Panc1 (cell line): Measurements from ENCODE around the gene ELK4. TPM values are rescaled to one million over a fixed set of nuclear protein-coding genes. Genes with fewer than 3 reads are reported as not detected.

Experiments
- ATAC-seq: fragments of 200-7000 bp; cut with Tn5 transposase; 2 replicates; pipeline ENCODE4 v1.9.1; 2020; ENCODE audit warnings: mild to moderate bottlenecking, moderate library complexity
- BruUV-seq: library from RNA; stranded (reverse); fragments of 400-500 nt; replicated peaks from 2 replicates; lab custom pipeline; 2021; lab: Mats Ljungman, UMichigan
- CTCF ChIA-PET: fragments of 300-600 bp; sonication (Branson Sonifier 250); formaldehyde crosslinking; loops from one replicate; lab custom pipeline; 2022; ENCODE audit warnings: antibody characterized with exemption; lab: Charles Lee
- POLR2A ChIA-PET: fragments of 300-600 bp; sonication (Branson Sonifier 250); formaldehyde crosslinking; loops from one replicate; lab custom pipeline; 2022; ENCODE audit warnings: antibody characterized with exemption; lab: Charles Lee
- DNase-seq: peaks from one replicate; pipeline ENCODE4 v3.0.0-alpha.2; 2010; ENCODE audit warnings: low read depth, low spot score
- H3K27ac ChIP-seq: 2 replicates; pipeline ENCODE4 v1.5.1; 2011; ENCODE audit warnings: mild to moderate bottlenecking, low read length, inconsistent platforms
- H3K27me3 ChIP-seq: fragments of 200-500 bp; sonication (Bioruptor generic); 2 replicates; pipeline ENCODE4 v1.6.0; 2014; ENCODE audit warnings: low read length, inconsistent platforms; ENCODE audit not compliant: control insufficient read depth, insufficient read depth
- H3K36me3 ChIP-seq: fragments of 200-500 bp; sonication (Bioruptor generic); 2 replicates; pipeline ENCODE4 v1.5.1; 2014; ENCODE audit warnings: inconsistent platforms, mild to moderate bottlenecking, low read length, moderate library complexity; ENCODE audit not compliant: control insufficient read depth, insufficient read depth
- H3K4me1 ChIP-seq: 2 replicates; pipeline ENCODE4 v1.5.1; 2011; ENCODE audit warnings: inconsistent platforms, mild to moderate bottlenecking, low read length, moderate library complexity; ENCODE audit not compliant: control insufficient read depth, insufficient read depth
- H3K4me3 ChIP-seq, 2 experiments: 2 replicates each; pipeline ENCODE4 v1.5.1; 2011 to 2012; ENCODE audit warnings: low read depth in 2 of 2, low read length in 2 of 2, mild to moderate bottlenecking in 2 of 2, inconsistent platforms in 1 of 2, moderate library complexity in 1 of 2
- H3K9me3 ChIP-seq: fragments of 200-500 bp; sonication (Bioruptor generic); 2 replicates; pipeline ENCODE4 v1.5.1; 2014; ENCODE audit warnings: low read depth, mild to moderate bottlenecking, inconsistent platforms, low read length, moderate library complexity; ENCODE audit not compliant: control insufficient read depth, insufficient read depth
- CTCF ChIP-seq: fragments of 450-650 bp; IDR thresholded peaks from 2 replicates; pipeline ENCODE4 v1.5.1; 2017; ENCODE audit warnings: mild to moderate bottlenecking
- POLR2AphosphoS5 ChIP-seq: IDR thresholded peaks from 2 replicates; pipeline ENCODE4 v1.6.1; 2012; ENCODE audit warnings: mild to moderate bottlenecking, low read depth, low read length, moderate library complexity
- SIN3A ChIP-seq: IDR thresholded peaks from 2 replicates; pipeline ENCODE4 v1.6.1; 2012; ENCODE audit warnings: low read depth, mild to moderate bottlenecking, low read length, moderate library complexity, borderline replicate concordance; ENCODE audit not compliant: insufficient read depth
- TCF7L2 ChIP-seq: IDR thresholded peaks from 2 replicates; pipeline ENCODE4 v1.6.1; 2011; ENCODE audit warnings: mild to moderate bottlenecking, low read depth, low read length, inconsistent platforms
- in situ Hi-C: cut with HindIII; loops from 2 replicates; pipeline ENCODE4 v1.10.0; 2016; ENCODE audit warnings: low sequenced_read_pairs, low pct_unique_long_range_greater_than_20kb
- intact Hi-C: fragments of 100-400 bp; cut with micrococcal nuclease; formaldehyde crosslinking; loops from one replicate; pipeline ENCODE4 v1.10.0; 2022; ENCODE audit not compliant: unreplicated experiment
- total RNA-seq: library from RNA; stranded (reverse); gene quantifications from one replicate; pipeline ENCODE4 v1.2.1, GENCODE V29; 2021; ENCODE audit not compliant: unreplicated experiment
- TF ChIP-seq, protein P1 (sequence below), 2 experiments: IDR thresholded peaks; 2 replicates each; pipeline ENCODE4 v1.6.1; 2011 to 2012; ENCODE audit warnings: low read depth in 2 of 2, control low read depth in 1 of 2, low read length in 1 of 2, mild to moderate bottlenecking in 1 of 2, moderate library complexity in 1 of 2; ENCODE audit not compliant: insufficient read depth in 1 of 2

ELK4 gene
- total RNA-seq, 1 experiment from 2014 or later, result 54.6 TPM

DNA sequence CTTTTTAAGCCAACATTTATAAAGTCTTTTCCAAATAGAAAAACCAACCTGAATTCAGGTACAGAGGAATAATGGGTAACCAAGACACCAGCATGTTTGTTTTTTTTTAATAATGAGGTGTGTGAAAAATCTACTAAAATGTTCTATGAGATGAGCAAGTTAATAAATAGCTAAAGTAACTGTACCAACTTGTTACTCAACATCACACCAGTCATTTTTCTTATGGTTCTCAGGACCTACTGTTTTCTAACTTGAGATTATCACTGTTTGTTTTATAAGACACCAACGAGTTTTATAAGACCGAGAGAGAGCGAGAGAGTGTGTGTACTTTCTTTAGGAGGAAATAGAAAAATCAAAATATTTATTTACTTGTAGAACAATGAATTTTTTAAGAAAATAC, 12.4 kb downstream of the ELK4 start:
- CTCF ChIA-PET, result no interaction called here
- ATAC-seq (no peak), DNase-seq (no peak)
- no peaks in the 10 kb centered on the region for H3K4me1 ChIP-seq
- TF ChIP-seq POLR2AphosphoS5 (no peak), SIN3A (no peak), CTCF (no peak), TCF7L2 (no peak)
- TF ChIP-seq, protein P1, sequence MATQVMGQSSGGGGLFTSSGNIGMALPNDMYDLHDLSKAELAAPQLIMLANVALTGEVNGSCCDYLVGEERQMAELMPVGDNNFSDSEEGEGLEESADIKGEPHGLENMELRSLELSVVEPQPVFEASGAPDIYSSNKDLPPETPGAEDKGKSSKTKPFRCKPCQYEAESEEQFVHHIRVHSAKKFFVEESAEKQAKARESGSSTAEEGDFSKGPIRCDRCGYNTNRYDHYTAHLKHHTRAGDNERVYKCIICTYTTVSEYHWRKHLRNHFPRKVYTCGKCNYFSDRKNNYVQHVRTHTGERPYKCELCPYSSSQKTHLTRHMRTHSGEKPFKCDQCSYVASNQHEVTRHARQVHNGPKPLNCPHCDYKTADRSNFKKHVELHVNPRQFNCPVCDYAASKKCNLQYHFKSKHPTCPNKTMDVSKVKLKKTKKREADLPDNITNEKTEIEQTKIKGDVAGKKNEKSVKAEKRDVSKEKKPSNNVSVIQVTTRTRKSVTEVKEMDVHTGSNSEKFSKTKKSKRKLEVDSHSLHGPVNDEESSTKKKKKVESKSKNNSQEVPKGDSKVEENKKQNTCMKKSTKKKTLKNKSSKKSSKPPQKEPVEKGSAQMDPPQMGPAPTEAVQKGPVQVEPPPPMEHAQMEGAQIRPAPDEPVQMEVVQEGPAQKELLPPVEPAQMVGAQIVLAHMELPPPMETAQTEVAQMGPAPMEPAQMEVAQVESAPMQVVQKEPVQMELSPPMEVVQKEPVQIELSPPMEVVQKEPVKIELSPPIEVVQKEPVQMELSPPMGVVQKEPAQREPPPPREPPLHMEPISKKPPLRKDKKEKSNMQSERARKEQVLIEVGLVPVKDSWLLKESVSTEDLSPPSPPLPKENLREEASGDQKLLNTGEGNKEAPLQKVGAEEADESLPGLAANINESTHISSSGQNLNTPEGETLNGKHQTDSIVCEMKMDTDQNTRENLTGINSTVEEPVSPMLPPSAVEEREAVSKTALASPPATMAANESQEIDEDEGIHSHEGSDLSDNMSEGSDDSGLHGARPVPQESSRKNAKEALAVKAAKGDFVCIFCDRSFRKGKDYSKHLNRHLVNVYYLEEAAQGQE (IDR thresholded peaks at IDR 0.05; ENCODE audit: insufficient read depth in 1 of 2, low read depth in 2 of 2, low read length in 1 of 2), result no peak
- H3K4me3 ChIP-seq, result no peak overlapping the region
- no peaks in the 10 kb centered on the region for H3K27me3 ChIP-seq
- H3K36me3 ChIP-seq, result peaks cover 23% of the 10 kb centered on the region
- POLR2A ChIA-PET, result no interaction called here
- H3K27ac ChIP-seq, result no peak overlapping the region
- intact Hi-C loops, result no loop called here
- no TSS peak for BruUV-seq
- H3K9me3 ChIP-seq, result no peaks in the 10 kb centered on the region
- in situ Hi-C loops, result no loop called here

GRCh38 chr1:205616563-205617293, 15.1 kb downstream of the ELK4 start:
- no peak for ATAC-seq
- CTCF ChIA-PET, result no interaction called here
- peaks cover 27% of the 10 kb centered on the region for H3K36me3 ChIP-seq

More at GRCh38 chr1:205616563-205617293, 15.1 kb downstream of the ELK4 start:
- H3K9me3 ChIP-seq, result no peaks in the 10 kb centered on the region
- H3K27me3 ChIP-seq, result no peaks in the 10 kb centered on the region
- in situ Hi-C loops (no loop called here), intact Hi-C loops (no loop called here)
- no peak for DNase-seq
- no peak for TF ChIP-seq POLR2AphosphoS5
- no peak for TF ChIP-seq CTCF
- TF ChIP-seq, protein P1 (IDR thresholded peaks at IDR 0.05; ENCODE audit: insufficient read depth in 1 of 2, low read depth in 2 of 2, low read length in 1 of 2), result no peak
- TF ChIP-seq TCF7L2, result no peak
- no peak for TF ChIP-seq SIN3A
- no peaks in the 10 kb centered on the region for H3K4me1 ChIP-seq
- no TSS peak for BruUV-seq
- no peak overlapping the region for H3K27ac ChIP-seq
- POLR2A ChIA-PET, result no interaction called here
- no peak overlapping the region for H3K4me3 ChIP-seq
